NCI-H1930 (cell line): ENCODE measurements around the gene ZNF469.

ENCODE experiments used
- DNase-seq, 2 experiments: peaks; one replicate each; lab custom pipeline; 2025; lab: John Stamatoyannopoulos, UW

The ZNF469 gene

GRCh38 chr16:88346680-88347505 lies 35.9 kb upstream of the ZNF469 start:
- no peak for DNase-seq

- no peak for DNase-seq
Observed at GRCh38 chr16:88347656-88348376, 34.9 kb upstream of the ZNF469 start.

- no peak for DNase-seq
Observed at GRCh38 chr16:88348377-88349152, 34.2 kb upstream of the ZNF469 start.

- no peak for DNase-seq
Observed at GRCh38 chr16:88349153-88349902, 33.4 kb upstream of the ZNF469 start.

- DNase-seq, result no peak
Observed at GRCh38 chr16:88349903-88350900, 32.6 kb upstream of the ZNF469 start.

GRCh38 chr16:88350922-88351321 lies 31.8 kb upstream of the ZNF469 start:
- no peak for DNase-seq

GRCh38 chr16:88351491-88352101 lies 31.2 kb upstream of the ZNF469 start:
- DNase-seq, result no peak

GRCh38 chr16:88352261-88353200 lies 30.2 kb upstream of the ZNF469 start:
- DNase-seq, result no peak

GRCh38 chr16:88353232-88353631 lies 29.5 kb upstream of the ZNF469 start:
- no peak for DNase-seq

GRCh38 chr16:88353691-88354090 lies 29.1 kb upstream of the ZNF469 start:
- no peak for DNase-seq

- DNase-seq, result no peak
Observed at GRCh38 chr16:88354229-88355092, 28.3 kb upstream of the ZNF469 start.

- DNase-seq, result no peak
Observed at GRCh38 chr16:88355093-88355388, 27.7 kb upstream of the ZNF469 start.

- DNase-seq, result no peak
Observed at GRCh38 chr16:88355389-88356123, 27.2 kb upstream of the ZNF469 start.

GRCh38 chr16:88356124-88356726 lies 26.5 kb upstream of the ZNF469 start:
- no peak for DNase-seq

GRCh38 chr16:88356727-88357199 lies 26.0 kb upstream of the ZNF469 start:
- DNase-seq, result no peak

GRCh38 chr16:88357317-88358022 lies 25.3 kb upstream of the ZNF469 start:
- no peak for DNase-seq
